Naive thymus-derived CD8-positive, alpha-beta T cell (primary cell): ENCODE measurements around the gene CCDC8. TPM values are rescaled to one million over a fixed set of nuclear protein-coding genes. Genes with fewer than 3 reads are reported as not detected.

Experiments used
- ATAC-seq, 2 donors: fragments of 150-1000 bp; cut with Tn5 transposase in 1 of 2; sonication (Bioruptor Pico), chemical (Tn5 transposase) in 1 of 2; 1 replicate in 1 of 2; 2 replicates in 1 of 2; pipeline ENCODE4 v1.10.0; 2021; ENCODE audit warnings: mild to moderate bottlenecking in 2 of 2, moderate library complexity in 2 of 2
- POLR2A ChIA-PET: fragments of 350-600 bp; sonication (Branson Sonifier 250); formaldehyde crosslinking; loops from one replicate; lab custom pipeline; 2021; ENCODE audit warnings: antibody characterized with exemption; lab: Charles Lee
- DNase-seq, 10 donors: peaks; one replicate each; pipeline versions ENCODE4 v3.0.0 to v3.0.0-alpha.2; 2020 to 2022
- H3K27ac Mint-ChIP-seq, 10 donors: one replicate each; pipeline ENCODE4 v1.8.0; 2020 to 2022; ENCODE audit warnings: mild to moderate bottlenecking in 10 of 10, mixed read lengths in 10 of 10, moderate library complexity in 4 of 10, inconsistent platforms in 1 of 10
- H3K27me3 Mint-ChIP-seq, 5 donors: one replicate each; pipeline ENCODE4 v1.8.0; 2021 to 2022; ENCODE audit warnings: mixed read lengths in 5 of 5
- H3K36me3 Mint-ChIP-seq, 3 donors: one replicate each; pipeline ENCODE4 v1.8.0; 2020 to 2022; ENCODE audit warnings: mixed read lengths in 3 of 3, mild to moderate bottlenecking in 2 of 3, inconsistent platforms in 1 of 3
- H3K4me1 Mint-ChIP-seq, 4 donors: one replicate each; pipeline ENCODE4 v1.8.0; 2021 to 2022; ENCODE audit warnings: mixed read lengths in 4 of 4
- H3K4me3 Mint-ChIP-seq, 10 donors: one replicate each; pipeline ENCODE4 v1.8.0; 2020 to 2022; ENCODE audit warnings: mild to moderate bottlenecking in 10 of 10, mixed read lengths in 10 of 10, moderate library complexity in 6 of 10, inconsistent platforms in 1 of 10
- H3K9me3 Mint-ChIP-seq, 9 donors: one replicate each; pipeline ENCODE4 v1.8.0; 2020 to 2022; ENCODE audit warnings: mixed read lengths in 9 of 9, mild to moderate bottlenecking in 3 of 9, inconsistent platforms in 1 of 9, moderate library complexity in 1 of 9
- polyA plus RNA-seq, 3 donors: library from polyadenylated mRNA; unstranded; fragments of 300-500 nt; fragmentation: Illumina TruSeq; gene quantifications; one replicate each; pipeline ENCODE4 v1.2.3, GENCODE V29; 2021
- total RNA-seq, 8 experiments: library from RNA in 2 of 8; stranded (reverse) in 2 of 8; gene quantifications; one replicate each; pipeline ENCODE4 v1.2.3 and lab custom pipeline; 2021 to 2026

Gene CCDC8
- not detected for total RNA-seq
- polyA plus RNA-seq = not detected
- total RNA-seq (lab: John Stamatoyannopoulos, UW) = 0 reads per million in 6 experiments

- H3K9me3 Mint-ChIP-seq = peaks cover 0 to 2% (median 0%) of the 10 kb centered on the region in 9 donors
- H3K4me1 Mint-ChIP-seq = peaks cover 7 to 27% (median 13%) of the 10 kb centered on the region in 4 donors
- H3K27ac Mint-ChIP-seq = peak within 1 kb of the TSS in 1 of 10 donors; percentile 28
- ATAC-seq = peak in 1 of 2 donors; percentile 39
- peak within 1 kb of the TSS in 3 of 10 donors; percentile 4 to 41 (median 14) for H3K4me3 Mint-ChIP-seq
- DNase-seq = no peak
- peaks cover 0 to 3% (median 0%) of the 10 kb centered on the region in 3 donors for H3K36me3 Mint-ChIP-seq
- POLR2A ChIA-PET = no interaction called here
- H3K27me3 Mint-ChIP-seq = peaks cover 29 to 82% (median 51%) of the 10 kb centered on the region in 5 donors
These were observed at the start of gene CCDC8 for GRCh38 chr19:46413262-46414031. TSS of gene CCDC8 (minus strand) at chr19:46413564. CDS start at chr19:46412810, 754 bp downstream.

- no peaks in the 10 kb centered on the region for H3K9me3 Mint-ChIP-seq
- H3K36me3 Mint-ChIP-seq = peaks cover 0 to 2% (median 0%) of the 10 kb centered on the region in 3 donors
- H3K4me1 Mint-ChIP-seq = no peaks in the 10 kb centered on the region
- no peak overlapping the region for H3K4me3 Mint-ChIP-seq
- H3K27me3 Mint-ChIP-seq = peaks cover 4 to 47% (median 14%) of the 10 kb centered on the region in 5 donors
- H3K27ac Mint-ChIP-seq = no peak overlapping the region
- POLR2A ChIA-PET = no interaction called here
- DNase-seq = no peak
- ATAC-seq = no peak
These were observed 48.2 kb upstream of the CCDC8 start for GRCh38 chr19:46461537-46461936.

- H3K27ac Mint-ChIP-seq = no peak overlapping the region
- no peaks in the 10 kb centered on the region for H3K9me3 Mint-ChIP-seq
- DNase-seq (no peak), ATAC-seq (no peak)
- peaks cover 0 to 2% (median 0%) of the 10 kb centered on the region in 3 donors for H3K36me3 Mint-ChIP-seq
- H3K4me1 Mint-ChIP-seq = no peaks in the 10 kb centered on the region
- POLR2A ChIA-PET = no interaction called here
- peaks cover 4 to 53% (median 19%) of the 10 kb centered on the region in 5 donors for H3K27me3 Mint-ChIP-seq
- no peak overlapping the region for H3K4me3 Mint-ChIP-seq
These were observed 47.6 kb upstream of the CCDC8 start for GRCh38 chr19:46460981-46461380.

GRCh38 chr19:46460055-46460454, 46.7 kb upstream of the CCDC8 start:
- no peaks in the 10 kb centered on the region for H3K9me3 Mint-ChIP-seq
- no peak for DNase-seq
- no peak overlapping the region for H3K27ac Mint-ChIP-seq
- H3K36me3 Mint-ChIP-seq = no peaks in the 10 kb centered on the region
- no peaks in the 10 kb centered on the region for H3K4me1 Mint-ChIP-seq
- H3K4me3 Mint-ChIP-seq = no peak overlapping the region
- POLR2A ChIA-PET = no interaction called here
- no peak for ATAC-seq
- H3K27me3 Mint-ChIP-seq = peaks cover under 1 to 57% (median 16%) of the 10 kb centered on the region in 5 donors

- ATAC-seq (no peak), DNase-seq (no peak)
- Mint-ChIP-seq H3K27ac (no peak overlapping the region), H3K4me1 (no peaks in the 10 kb centered on the region), H3K4me3 (no peak overlapping the region), H3K36me3 (no peaks in the 10 kb centered on the region), H3K27me3 (peaks cover 0 to 57% (median 18%) of the 10 kb centered on the region in 5 donors), H3K9me3 (no peaks in the 10 kb centered on the region)
- POLR2A ChIA-PET = no interaction called here
These were observed 43.6 kb upstream of the CCDC8 start for GRCh38 chr19:46456930-46457329.

- Mint-ChIP-seq H3K27ac (no peak overlapping the region), H3K9me3 (peaks cover 0 to 11% (median 7%) of the 10 kb centered on the region in 9 donors), H3K4me3 (no peak overlapping the region), H3K36me3 (peaks cover 4 to 7% (median 7%) of the 10 kb centered on the region in 3 donors), H3K4me1 (no peaks in the 10 kb centered on the region), H3K27me3 (peaks cover 3 to 47% (median 29%) of the 10 kb centered on the region in 5 donors)
- POLR2A ChIA-PET = interaction anchor here (0.6 kb wide), 1 partner anchor 375 kb away, joined by 4 read pairs; no protein-coding TSS in a partner anchor
- ATAC-seq = no peak
- no peak for DNase-seq
These were observed 40.9 kb upstream of the CCDC8 start for GRCh38 chr19:46454244-46454643.

- Mint-ChIP-seq H3K27me3 (peaks cover 3 to 49% (median 25%) of the 10 kb centered on the region in 5 donors), H3K36me3 (peaks cover 4 to 8% (median 8%) of the 10 kb centered on the region in 3 donors), H3K9me3 (peaks cover 0 to 13% (median 7%) of the 10 kb centered on the region in 9 donors), H3K4me1 (no peaks in the 10 kb centered on the region), H3K27ac (no peak overlapping the region), H3K4me3 (no peak overlapping the region)
- POLR2A ChIA-PET = no interaction called here
- ATAC-seq (no peak), DNase-seq (no peak)
These were observed 40.3 kb upstream of the CCDC8 start for GRCh38 chr19:46453661-46454060.

GRCh38 chr19:46452186-46452585, 38.8 kb upstream of the CCDC8 start:
- H3K4me3 Mint-ChIP-seq = no peak overlapping the region
- peaks cover 4 to 8% (median 8%) of the 10 kb centered on the region in 3 donors for H3K36me3 Mint-ChIP-seq
- POLR2A ChIA-PET = no interaction called here

GRCh38 chr19:46451352-46451751, 38.0 kb upstream of the CCDC8 start:
- POLR2A ChIA-PET = no interaction called here
- no peak for ATAC-seq
- Mint-ChIP-seq H3K36me3 (peaks cover 4 to 8% (median 8%) of the 10 kb centered on the region in 3 donors), H3K4me3 (no peak overlapping the region), H3K4me1 (no peaks in the 10 kb centered on the region), H3K9me3 (peaks cover 0 to 13% (median 7%) of the 10 kb centered on the region in 9 donors), H3K27me3 (peaks cover 3 to 40% (median 22%) of the 10 kb centered on the region in 5 donors), H3K27ac (no peak overlapping the region)
- DNase-seq = no peak

More at GRCh38 chr19:46452186-46452585, 38.8 kb upstream of the CCDC8 start:
- DNase-seq (no peak), ATAC-seq (no peak)
- Mint-ChIP-seq H3K4me1 (no peaks in the 10 kb centered on the region), H3K9me3 (peaks cover 0 to 13% (median 7%) of the 10 kb centered on the region in 9 donors), H3K27ac (no peak overlapping the region), H3K27me3 (peaks cover 3 to 47% (median 25%) of the 10 kb centered on the region in 5 donors)

GRCh38 chr19:46450737-46451136, 37.4 kb upstream of the CCDC8 start:
- Mint-ChIP-seq H3K4me1 (no peaks in the 10 kb centered on the region), H3K36me3 (peaks cover 4 to 8% (median 8%) of the 10 kb centered on the region in 3 donors), H3K4me3 (no peak overlapping the region), H3K9me3 (peaks cover 0 to 13% (median 7%) of the 10 kb centered on the region in 9 donors), H3K27me3 (peaks cover 7 to 41% (median 22%) of the 10 kb centered on the region in 5 donors), H3K27ac (no peak overlapping the region)
- ATAC-seq (no peak), DNase-seq (no peak)
- POLR2A ChIA-PET = no interaction called here

- Mint-ChIP-seq H3K27ac (no peak overlapping the region), H3K4me3 (no peak overlapping the region), H3K4me1 (no peaks in the 10 kb centered on the region), H3K36me3 (peaks cover 4 to 8% (median 8%) of the 10 kb centered on the region in 3 donors), H3K9me3 (peaks cover 0 to 13% (median 7%) of the 10 kb centered on the region in 9 donors), H3K27me3 (peaks cover 7 to 35% (median 10%) of the 10 kb centered on the region in 5 donors)
- ATAC-seq (no peak), DNase-seq (no peak)
- POLR2A ChIA-PET = interaction anchor here (0.6 kb wide), 1 partner anchor 13 kb away, joined by 3 read pairs; no protein-coding TSS in a partner anchor
These were observed 35.9 kb upstream of the CCDC8 start for GRCh38 chr19:46449228-46449627.

GRCh38 chr19:46448601-46449000, 35.2 kb upstream of the CCDC8 start:
- DNase-seq = no peak
- Mint-ChIP-seq H3K4me1 (no peaks in the 10 kb centered on the region), H3K4me3 (no peak overlapping the region), H3K27me3 (peaks cover 7 to 33% (median 10%) of the 10 kb centered on the region in 5 donors), H3K36me3 (peaks cover 4 to 8% (median 8%) of the 10 kb centered on the region in 3 donors), H3K27ac (no peak overlapping the region), H3K9me3 (peaks cover 0 to 13% (median 7%) of the 10 kb centered on the region in 9 donors)
- POLR2A ChIA-PET = interaction anchor here (0.6 kb wide), 1 partner anchor 12 kb away, joined by 3 read pairs; no protein-coding TSS in a partner anchor
- ATAC-seq = no peak

GRCh38 chr19:46447824-46448223, 34.5 kb upstream of the CCDC8 start:
- Mint-ChIP-seq H3K27ac (no peak overlapping the region), H3K4me3 (no peak overlapping the region), H3K27me3 (peaks cover 7 to 31% (median 10%) of the 10 kb centered on the region in 5 donors), H3K36me3 (peaks cover 4 to 8% (median 8%) of the 10 kb centered on the region in 3 donors), H3K9me3 (peaks cover 0 to 13% (median 7%) of the 10 kb centered on the region in 9 donors), H3K4me1 (peaks cover 0 to 4% (median 3%) of the 10 kb centered on the region in 4 donors)
- no peak for ATAC-seq
- no peak for DNase-seq
- POLR2A ChIA-PET = no interaction called here
